ENCODE measurements around the gene CYP11A1. TPM values are rescaled to one million over a fixed set of nuclear protein-coding genes. Genes with fewer than 3 reads are reported as not detected.

Gene CYP11A1
- polyA plus RNA-seq, 3 donors = not detected

DNA sequence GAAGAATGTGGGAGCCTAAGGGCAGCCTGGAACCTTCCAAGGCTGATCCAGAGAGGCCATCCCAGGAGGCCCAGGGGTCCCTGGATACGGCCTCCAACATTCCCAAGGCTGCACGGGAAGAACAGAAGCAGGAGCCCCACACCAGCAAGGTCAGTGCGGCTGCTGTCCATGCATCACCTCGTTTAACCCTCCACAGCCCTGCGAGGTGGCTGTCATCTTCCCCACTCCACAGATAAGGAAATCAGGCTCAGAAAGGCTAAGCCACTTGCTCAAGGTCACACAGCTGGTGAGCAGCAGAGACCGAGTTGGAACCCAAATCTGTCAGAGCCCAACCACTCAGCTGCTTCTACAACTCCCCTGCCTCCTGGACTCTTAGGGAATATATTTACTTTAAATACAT, 44.7 kb upstream of the CYP11A1 start:
- H2AFZ ChIP-seq (ENCODE audit: insufficient read depth, low read depth, low read length, poor library complexity, severe bottlenecking) = no peak overlapping the region
- no peaks in the 10 kb centered on the region for H3K9me3 Mint-ChIP-seq
- 96% methylated on average over 5 of the region's 6 CpGs for WGBS (ENCODE audit: insufficient coverage)

DNA sequence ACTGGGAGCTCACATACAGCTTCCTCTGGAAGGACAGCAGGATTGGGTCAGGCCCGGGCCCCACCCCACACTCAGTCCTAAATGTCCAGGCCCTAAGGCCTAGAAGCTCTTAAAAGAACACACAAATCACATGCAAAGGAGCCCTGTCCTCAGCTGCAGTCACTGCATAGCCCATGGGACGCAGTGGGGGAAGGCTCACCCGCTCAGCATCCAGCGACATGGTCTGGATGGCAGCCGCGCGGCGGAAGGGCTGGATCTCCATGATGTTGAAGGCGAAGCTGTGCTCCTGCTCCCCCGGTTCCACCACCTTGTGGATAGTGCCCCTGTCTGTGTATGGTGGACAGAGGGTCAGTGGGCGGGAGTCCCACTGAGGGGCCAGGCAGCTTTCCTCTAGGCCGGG, 44.2 kb upstream of the CYP11A1 start:
- Mint-ChIP-seq H3K4me1 (peaks cover 16% of the 10 kb centered on the region), H3K9me3 (no peaks in the 10 kb centered on the region), H3K36me3 (peaks cover 0 to 7% of the 10 kb centered on the region in 2 donors), H3K27ac (no peak overlapping the region), H3K4me3 (no peak overlapping the region), H3K27me3 (ENCODE audit: low read depth in 3 of 3) (peaks cover 2% of the 10 kb centered on the region in 3 donors)
- Histone ChIP-seq H3K27me3 (ENCODE audit: control insufficient read depth in 2 of 2, insufficient read depth in 2 of 2, low read length in 2 of 2) (no peaks in the 10 kb centered on the region), H3K4me2 (replicated peaks; ENCODE audit: extremely low read depth, low read length, poor library complexity, severe bottlenecking) (no peak overlapping the region), H3K9me3 (replicated peaks in 1 of 2; ENCODE audit: control insufficient read depth in 1 of 2, insufficient read depth in 1 of 2, low read length in 2 of 2) (no peaks in the 10 kb centered on the region), H2AFZ (ENCODE audit: insufficient read depth, low read depth, low read length, poor library complexity, severe bottlenecking) (no peak overlapping the region), H3K36me3 (replicated peaks in 1 of 2; ENCODE audit: control insufficient read depth in 1 of 2, insufficient read depth in 2 of 2, low read length in 2 of 2) (no peaks in the 10 kb centered on the region), H3K4me3 (replicated peaks in 1 of 3; ENCODE audit: low read depth in 2 of 3, low read length in 3 of 3) (no peak overlapping the region), H3K27ac (ENCODE audit: low read depth in 1 of 2, low read length in 2 of 2) (no peak overlapping the region), H3K4me1 (ENCODE audit: control insufficient read depth in 1 of 2, insufficient read depth in 2 of 2, low read length in 2 of 2) (peaks cover 7 to 11% of the 10 kb centered on the region in 2 donors), H4K20me1 (ENCODE audit: insufficient read depth, low read length) (no peaks in the 10 kb centered on the region), H3K9ac (ENCODE audit: insufficient read depth, low read length, poor library complexity, severe bottlenecking) (no peak overlapping the region), H3K79me2 (ENCODE audit: insufficient read depth, low read length) (no peaks in the 10 kb centered on the region)
- WGBS (ENCODE audit: insufficient coverage) = 95% methylated on average over 4 of the region's 12 CpGs
- TF ChIP-seq, protein P1, sequence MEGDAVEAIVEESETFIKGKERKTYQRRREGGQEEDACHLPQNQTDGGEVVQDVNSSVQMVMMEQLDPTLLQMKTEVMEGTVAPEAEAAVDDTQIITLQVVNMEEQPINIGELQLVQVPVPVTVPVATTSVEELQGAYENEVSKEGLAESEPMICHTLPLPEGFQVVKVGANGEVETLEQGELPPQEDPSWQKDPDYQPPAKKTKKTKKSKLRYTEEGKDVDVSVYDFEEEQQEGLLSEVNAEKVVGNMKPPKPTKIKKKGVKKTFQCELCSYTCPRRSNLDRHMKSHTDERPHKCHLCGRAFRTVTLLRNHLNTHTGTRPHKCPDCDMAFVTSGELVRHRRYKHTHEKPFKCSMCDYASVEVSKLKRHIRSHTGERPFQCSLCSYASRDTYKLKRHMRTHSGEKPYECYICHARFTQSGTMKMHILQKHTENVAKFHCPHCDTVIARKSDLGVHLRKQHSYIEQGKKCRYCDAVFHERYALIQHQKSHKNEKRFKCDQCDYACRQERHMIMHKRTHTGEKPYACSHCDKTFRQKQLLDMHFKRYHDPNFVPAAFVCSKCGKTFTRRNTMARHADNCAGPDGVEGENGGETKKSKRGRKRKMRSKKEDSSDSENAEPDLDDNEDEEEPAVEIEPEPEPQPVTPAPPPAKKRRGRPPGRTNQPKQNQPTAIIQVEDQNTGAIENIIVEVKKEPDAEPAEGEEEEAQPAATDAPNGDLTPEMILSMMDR (IDR thresholded peaks at IDR 0.05) = no peak
- intact Hi-C loops (cut with micrococcal nuclease) = no loop called here
- no peak for DNase-seq

More for the DNA sequence above, 44.7 kb upstream of the CYP11A1 start:
- intact Hi-C loops (cut with micrococcal nuclease) = no loop called here
- H3K4me2 ChIP-seq (replicated peaks; ENCODE audit: extremely low read depth, low read length, poor library complexity, severe bottlenecking) = no peak overlapping the region
- H3K27ac ChIP-seq (ENCODE audit: low read depth in 1 of 2, low read length in 2 of 2) = no peak overlapping the region
- Mint-ChIP-seq H3K4me1 (peaks cover 16% of the 10 kb centered on the region), H3K36me3 (peaks cover 0 to 7% of the 10 kb centered on the region in 2 donors), H3K4me3 (no peak overlapping the region), H3K27ac (no peak overlapping the region), H3K27me3 (ENCODE audit: low read depth in 3 of 3) (peaks cover 2% of the 10 kb centered on the region in 3 donors)
- peaks cover 7 to 11% of the 10 kb centered on the region in 2 donors for H3K4me1 ChIP-seq (ENCODE audit: control insufficient read depth in 1 of 2, insufficient read depth in 2 of 2, low read length in 2 of 2)
- no peak overlapping the region for H3K4me3 ChIP-seq (replicated peaks in 1 of 3; ENCODE audit: low read depth in 2 of 3, low read length in 3 of 3)
- TF ChIP-seq, protein P1 (IDR thresholded peaks at IDR 0.05) = no peak
- no peaks in the 10 kb centered on the region for H4K20me1 ChIP-seq (ENCODE audit: insufficient read depth, low read length)
- no peaks in the 10 kb centered on the region for H3K27me3 ChIP-seq (ENCODE audit: control insufficient read depth in 2 of 2, insufficient read depth in 2 of 2, low read length in 2 of 2)
- no peak for DNase-seq
- no peak overlapping the region for H3K9ac ChIP-seq (ENCODE audit: insufficient read depth, low read length, poor library complexity, severe bottlenecking)
- no peaks in the 10 kb centered on the region for H3K9me3 ChIP-seq (replicated peaks in 1 of 2; ENCODE audit: control insufficient read depth in 1 of 2, insufficient read depth in 1 of 2, low read length in 2 of 2)
- H3K36me3 ChIP-seq (replicated peaks in 1 of 2; ENCODE audit: control insufficient read depth in 1 of 2, insufficient read depth in 2 of 2, low read length in 2 of 2) = no peaks in the 10 kb centered on the region
- no peaks in the 10 kb centered on the region for H3K79me2 ChIP-seq (ENCODE audit: insufficient read depth, low read length)
